NCI-H1930 (cell line): Measurements from ENCODE around the gene PLSCR2.
"Not testable (repeated sequence)": the region's sequence is repeated elsewhere in the genome, so short reads cannot be mapped to it uniquely, and the experiment has no call there.

Experiments
- DNase-seq, 2 experiments: peaks; one replicate each; lab custom pipeline; 2025; lab: John Stamatoyannopoulos, UW

PLSCR2 gene

GRCh38 chr3:146416366-146416765 is 53.0 kb downstream of the PLSCR2 start:
- DNase-seq = no peak

- DNase-seq = no peak
Measured at GRCh38 chr3:146414010-146414409, 55.4 kb downstream of the PLSCR2 start.

GRCh38 chr3:146412711-146413110 is 56.6 kb downstream of the PLSCR2 start:
- not testable (repeated sequence) for DNase-seq

GRCh38 chr3:146407956-146408355 is 61.4 kb downstream of the PLSCR2 start:
- DNase-seq = no peak

- no peak for DNase-seq
Measured at GRCh38 chr3:146404436-146404835, 64.9 kb downstream of the PLSCR2 start.

- DNase-seq = no peak
Measured at GRCh38 chr3:146403792-146404191, 65.6 kb downstream of the PLSCR2 start.

- DNase-seq = no peak
Measured at GRCh38 chr3:146396792-146397191, 72.6 kb downstream of the PLSCR2 start.

- no peak for DNase-seq
Measured at GRCh38 chr3:146395164-146395563, 74.2 kb downstream of the PLSCR2 start.

GRCh38 chr3:146390957-146391356 is 78.4 kb downstream of the PLSCR2 start:
- DNase-seq = no peak

GRCh38 chr3:146390006-146390772 is 79.2 kb downstream of the PLSCR2 start:
- no peak for DNase-seq

GRCh38 chr3:146387566-146387965 is 81.8 kb downstream of the PLSCR2 start:
- DNase-seq = no peak

- no peak for DNase-seq
Measured at GRCh38 chr3:146386936-146387335, 82.4 kb downstream of the PLSCR2 start.

- DNase-seq = no peak
Measured at GRCh38 chr3:146384786-146385185, 84.6 kb downstream of the PLSCR2 start.
